OCI-M2 (cell line): ENCODE measurements around the gene IGDCC3.

ENCODE experiments used
- DNase-seq: peaks from one replicate; lab custom pipeline; 2025; ENCODE audit not compliant: unreplicated experiment; lab: John Stamatoyannopoulos, UW

Gene IGDCC3

GRCh38 chr15:65377976-65378366 is at the start of gene IGDCC3:
IGDCC3 (minus strand) TSS chr15:65378002; CDS start chr15:65377788, 214 bp downstream.
- no peak for DNase-seq

DNA sequence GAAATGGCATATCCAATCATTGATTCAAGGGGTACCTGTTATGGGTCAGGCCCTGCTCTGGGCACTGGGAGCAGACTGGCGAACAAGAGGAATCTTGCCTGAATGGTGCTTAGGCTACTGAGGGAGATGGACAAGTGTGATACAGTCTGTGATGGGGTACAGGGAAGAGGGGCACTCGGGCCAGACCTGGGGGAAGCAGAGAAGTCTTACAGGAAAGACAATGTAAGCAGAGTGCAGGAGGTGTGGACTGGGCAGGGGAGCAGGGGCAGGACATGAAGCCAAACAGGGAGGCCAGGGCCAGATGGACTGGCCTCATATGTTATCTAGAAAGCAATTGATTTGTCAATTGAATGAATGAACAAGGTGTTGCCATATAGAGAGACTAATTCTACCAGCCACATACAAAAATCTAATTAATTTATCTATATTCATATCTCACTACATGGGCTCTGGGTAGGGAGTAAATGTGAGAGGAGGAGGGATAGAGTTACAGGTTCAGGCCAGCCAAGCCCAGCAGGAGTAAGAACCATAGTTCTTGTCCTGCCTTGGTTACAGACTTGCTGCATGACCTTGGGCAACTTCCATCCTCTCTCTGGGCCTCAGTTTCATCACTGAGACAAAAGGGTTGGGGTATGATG is 48.5 kb upstream of the IGDCC3 start:
- DNase-seq, result no peak

DNA sequence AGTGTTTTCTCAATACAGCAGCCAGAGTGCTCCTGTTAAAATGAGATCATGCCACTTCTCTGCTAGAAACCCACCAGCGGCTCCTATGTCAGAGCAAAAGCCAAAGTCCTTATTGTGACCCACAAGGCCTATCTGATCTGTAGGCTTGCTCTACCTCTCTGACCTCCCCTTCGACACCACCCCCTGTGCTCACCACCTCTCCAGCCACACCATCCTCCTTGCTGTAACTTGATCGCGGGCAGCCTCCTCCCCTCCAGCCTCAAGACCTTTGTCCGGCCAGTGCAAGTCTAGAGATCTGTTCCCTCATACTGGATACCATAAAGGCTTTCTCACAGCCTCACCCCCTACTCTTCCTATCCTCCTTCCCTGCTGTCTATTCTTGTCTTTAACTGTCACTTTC is 46.9 kb upstream of the IGDCC3 start:
- DNase-seq, result no peak

DNA sequence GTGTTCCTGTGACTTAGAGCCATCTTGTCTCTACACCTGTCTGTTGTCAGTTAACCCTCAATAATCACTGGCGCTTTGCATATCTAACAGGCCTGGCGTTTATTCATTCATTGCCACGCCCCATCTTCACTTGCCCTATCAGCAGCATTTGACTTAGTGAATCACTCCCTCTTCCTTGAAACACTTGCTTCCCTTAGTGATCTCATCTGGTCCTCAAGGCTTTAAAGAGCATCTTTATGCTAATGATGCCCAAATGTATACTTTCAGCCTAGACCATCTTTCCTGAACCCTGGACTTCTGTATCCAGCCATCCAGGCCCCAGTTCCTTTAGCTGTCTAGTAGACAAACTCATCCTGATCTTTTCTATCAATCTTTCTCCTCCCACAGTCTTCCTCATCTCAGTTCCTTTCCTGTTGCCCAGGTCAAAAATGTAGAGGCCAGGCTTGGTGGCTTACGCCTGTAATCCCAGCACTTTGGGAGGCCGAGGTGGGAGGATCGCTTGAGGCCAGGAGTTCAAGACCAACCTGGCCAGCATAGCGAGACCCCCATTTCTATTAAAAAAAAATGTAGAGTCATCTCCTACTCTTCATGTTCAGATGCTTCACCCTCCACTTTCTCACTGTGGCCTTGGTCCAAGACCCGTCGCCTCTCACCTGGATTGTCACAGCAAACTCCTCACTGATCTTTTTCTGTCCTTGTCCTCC is 46.3 kb upstream of the IGDCC3 start:
- no peak for DNase-seq

- no peak for DNase-seq
Measured at GRCh38 chr15:65423150-65423975, 45.6 kb upstream of the IGDCC3 start.

DNA sequence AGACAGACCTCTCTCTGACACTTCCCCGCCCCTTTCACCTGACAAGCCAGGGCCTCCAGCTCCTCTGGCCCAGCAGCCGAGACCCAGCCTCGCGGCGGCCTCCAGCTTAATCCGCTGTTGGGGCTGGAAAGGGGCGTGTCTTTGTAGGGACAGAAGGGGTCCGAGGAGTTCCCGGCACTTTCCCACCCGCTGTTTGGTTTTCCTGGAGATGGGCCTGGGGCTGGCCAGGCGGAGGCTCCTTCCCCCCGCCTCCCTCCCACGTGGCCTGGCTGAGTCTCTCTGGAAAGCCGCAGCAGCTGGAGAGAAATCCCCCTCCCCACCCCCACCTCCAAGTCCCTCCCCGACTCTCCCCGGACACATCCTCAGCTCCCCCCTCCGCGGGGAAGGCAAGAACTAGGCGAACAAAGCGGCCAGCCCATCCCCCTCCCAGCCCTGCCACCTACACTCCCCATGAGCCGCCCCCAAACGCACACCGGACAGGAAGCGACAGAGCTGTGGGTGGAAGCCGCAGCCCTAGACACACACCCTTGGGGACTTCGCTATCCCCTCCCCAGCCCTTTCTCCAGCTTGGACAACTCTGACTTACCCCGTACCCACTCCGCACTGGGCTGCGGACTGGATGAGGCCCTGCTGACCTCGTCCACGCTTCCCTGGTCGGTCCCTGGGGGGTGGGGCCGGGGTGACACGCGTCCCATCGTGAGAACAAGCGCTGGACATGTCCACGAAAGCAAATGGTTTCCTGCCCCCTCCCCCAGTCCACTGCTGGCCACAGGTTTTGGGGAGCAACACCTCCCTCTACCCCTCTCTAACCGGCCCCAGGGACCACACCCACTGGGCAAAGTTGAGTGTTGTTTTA is 43.8 kb upstream of the IGDCC3 start:
- DNase-seq, result no peak

GRCh38 chr15:65420975-65421359 is 43.2 kb upstream of the IGDCC3 start:
- DNase-seq, result no peak

- DNase-seq, result no peak
Measured at GRCh38 chr15:65418596-65418995, 40.8 kb upstream of the IGDCC3 start.

- no peak for DNase-seq
Measured at GRCh38 chr15:65416845-65417416, 39.1 kb upstream of the IGDCC3 start.

DNA sequence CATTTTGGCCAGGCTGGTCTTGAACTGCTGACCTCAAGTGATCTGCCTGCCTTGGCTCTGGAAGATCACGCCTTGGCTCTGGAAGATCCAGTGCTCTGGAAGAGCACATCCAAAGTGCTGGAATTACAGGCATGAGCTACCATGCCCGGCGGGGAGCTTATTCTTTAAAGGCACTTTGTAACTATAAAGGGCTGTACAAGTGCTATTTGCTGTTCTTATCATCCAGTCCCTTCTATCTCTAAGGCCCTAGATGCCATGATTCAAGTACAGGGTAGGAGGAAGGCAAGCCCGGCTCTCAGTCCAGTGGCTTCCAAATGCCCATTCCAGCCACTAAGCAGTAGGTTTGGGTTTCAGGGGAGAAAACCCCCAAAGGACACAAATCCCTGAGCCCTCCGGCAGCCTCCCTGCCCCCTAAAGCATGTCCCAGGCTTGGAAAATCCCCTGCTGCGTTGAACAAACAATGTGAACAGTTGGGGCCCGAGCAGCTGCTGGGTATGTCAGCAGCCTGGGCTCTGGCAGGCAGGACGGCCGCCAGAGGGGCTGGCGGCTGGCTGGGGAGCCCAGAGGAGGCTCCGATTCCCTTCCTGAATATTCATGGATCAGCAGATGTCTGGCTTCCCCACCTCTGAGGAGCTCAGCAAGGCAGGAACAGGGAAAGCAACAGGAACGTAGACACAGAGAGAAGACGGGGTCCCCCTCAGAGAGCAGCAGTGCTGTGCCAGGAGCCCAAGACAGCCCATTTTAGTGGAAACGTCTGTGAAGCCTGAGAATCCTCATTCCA is 37.2 kb upstream of the IGDCC3 start:
- DNase-seq, result no peak

- DNase-seq, result no peak
Measured at GRCh38 chr15:65413760-65414144, 36.0 kb upstream of the IGDCC3 start.

GRCh38 chr15:65413051-65413759 is 35.4 kb upstream of the IGDCC3 start:
- DNase-seq, result no peak

DNA sequence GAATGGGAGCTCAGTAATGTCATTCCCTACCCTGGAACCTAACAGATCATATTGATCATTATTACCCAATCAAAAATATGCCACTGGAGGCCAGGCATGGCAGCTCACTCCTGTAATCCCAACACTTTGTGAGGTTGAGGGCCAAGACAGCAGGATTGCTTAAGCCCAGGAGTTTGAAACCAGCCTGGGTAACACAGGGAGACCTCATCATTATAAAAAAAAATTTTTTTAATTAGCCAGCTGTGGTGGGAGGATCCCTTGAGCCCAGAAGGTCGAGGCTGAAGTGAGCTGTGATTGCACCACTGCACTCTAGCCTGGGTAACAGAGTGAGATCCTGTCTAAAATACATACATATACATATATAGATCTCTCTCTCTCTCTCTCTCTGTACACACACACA is 34.8 kb upstream of the IGDCC3 start:
- DNase-seq, result no peak

- DNase-seq, result no peak
Measured at GRCh38 chr15:65411465-65412071, 33.8 kb upstream of the IGDCC3 start.

- DNase-seq, result no peak
Measured at GRCh38 chr15:65410972-65411371, 33.2 kb upstream of the IGDCC3 start.

GRCh38 chr15:65410036-65410435 is 32.2 kb upstream of the IGDCC3 start:
- DNase-seq, result no peak

DNA sequence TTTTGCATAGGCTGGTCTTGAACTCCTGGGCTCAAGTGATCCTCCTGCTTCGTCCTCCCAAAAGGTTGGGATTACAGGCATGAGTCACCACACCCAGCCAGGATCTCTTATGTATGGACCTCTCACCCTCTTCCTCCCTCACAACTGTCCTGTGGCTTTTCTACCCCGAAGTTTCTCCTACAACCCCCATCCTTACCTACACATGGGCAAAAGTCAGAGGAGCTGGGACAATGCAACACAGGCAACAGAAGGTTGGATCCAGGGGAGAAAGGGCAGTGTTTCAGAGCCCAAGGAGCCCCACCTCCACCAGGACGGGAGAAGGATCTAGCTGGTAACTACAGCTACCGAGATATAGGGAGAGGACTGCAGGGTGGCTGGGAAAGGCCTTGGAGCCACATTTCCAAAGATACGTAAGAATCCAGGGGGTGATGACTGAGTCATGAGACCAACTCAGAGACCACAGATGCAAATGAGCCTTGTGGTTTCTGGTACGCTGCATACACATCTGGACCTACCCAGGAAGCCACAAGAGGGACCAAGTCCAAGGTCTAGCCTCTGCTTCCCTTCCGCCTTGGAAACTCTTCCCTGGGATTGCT is 31.3 kb upstream of the IGDCC3 start:
- no peak for DNase-seq

DNA sequence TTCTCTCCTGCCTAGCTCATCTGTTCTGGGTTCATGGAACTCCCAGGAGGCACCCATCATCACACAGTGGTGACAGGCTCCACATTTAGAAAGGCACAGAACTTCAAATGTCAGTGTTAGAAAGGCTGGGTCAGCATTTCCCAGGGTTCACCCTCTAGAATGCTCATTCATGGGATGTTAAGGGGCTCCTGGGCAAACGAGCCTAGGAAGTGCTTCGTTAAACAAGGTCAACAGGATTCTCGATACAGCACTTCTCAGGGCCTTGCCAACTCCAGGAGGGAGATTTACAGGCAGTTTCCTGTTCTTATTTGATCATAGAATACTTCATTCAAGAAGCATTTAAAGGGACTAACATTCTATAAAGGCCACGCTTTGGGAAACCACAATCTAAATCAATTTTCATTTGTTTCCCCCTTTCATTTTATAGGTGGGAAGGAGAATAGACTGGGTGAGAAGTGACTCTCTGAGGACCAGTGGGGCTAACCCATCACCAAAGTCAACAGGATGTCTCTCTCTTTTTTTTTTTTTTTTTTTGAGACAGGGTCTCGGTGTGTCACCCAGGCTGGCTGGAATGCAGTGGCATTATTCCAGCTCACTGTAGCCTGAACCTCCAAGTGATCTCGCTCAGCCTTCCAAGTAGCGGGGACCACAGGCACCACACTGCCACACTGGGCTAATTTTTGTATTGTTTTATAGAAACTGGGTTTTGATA is 30.7 kb upstream of the IGDCC3 start:
- DNase-seq, result no peak
